Fibroblast of lung (primary cell): Measurements from ENCODE around the gene ASTN2.

Experiments used
- EZH2 ChIP-seq: IDR thresholded peaks from 2 replicates; pipeline ENCODE4 v1.5.1; 2012; ENCODE audit warnings: low read length, control low read depth, mild to moderate bottlenecking; ENCODE audit errors: missing control alignments
- TF ChIP-seq, protein P1 (sequence below), 2 donors: IDR thresholded peaks in 1 of 2; conservative IDR thresholded peaks in 1 of 2; 1 replicate in 1 of 2; 2 replicates in 1 of 2; pipeline ENCODE4 v1.5.1; 2011 to 2012; ENCODE audit warnings: low read length in 2 of 2, control low read depth in 1 of 2, inconsistent platforms in 1 of 2, low read depth in 1 of 2, mild to moderate bottlenecking in 1 of 2

DNA sequence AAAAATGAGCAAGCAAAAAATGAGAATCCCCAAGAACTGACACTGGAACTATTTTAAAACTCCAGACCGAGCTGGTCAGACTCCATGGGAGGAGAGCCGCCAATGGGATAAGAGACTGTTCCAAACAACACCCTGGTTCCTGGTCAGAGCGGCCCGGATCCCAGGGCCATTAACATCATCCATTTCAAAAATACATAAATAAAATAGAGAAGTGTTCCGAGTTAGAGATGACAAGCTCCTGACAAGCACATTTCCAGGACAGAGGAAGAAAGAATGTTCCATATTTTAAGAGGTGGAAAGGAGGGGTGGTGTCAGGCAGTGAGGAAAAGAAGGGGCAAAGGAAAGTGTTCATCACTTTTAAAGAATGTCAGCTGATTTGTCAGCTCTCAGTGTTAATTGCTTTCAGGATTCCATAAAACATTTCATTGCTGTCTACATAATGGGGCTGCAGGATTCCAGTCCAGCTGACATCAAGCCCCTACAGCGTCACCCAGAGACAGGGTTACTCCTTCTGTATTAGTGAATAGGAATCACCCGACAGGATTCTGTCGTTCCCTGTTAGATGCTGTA lies 930.3 kb downstream of the ASTN2 start:
- TF ChIP-seq, protein P1, sequence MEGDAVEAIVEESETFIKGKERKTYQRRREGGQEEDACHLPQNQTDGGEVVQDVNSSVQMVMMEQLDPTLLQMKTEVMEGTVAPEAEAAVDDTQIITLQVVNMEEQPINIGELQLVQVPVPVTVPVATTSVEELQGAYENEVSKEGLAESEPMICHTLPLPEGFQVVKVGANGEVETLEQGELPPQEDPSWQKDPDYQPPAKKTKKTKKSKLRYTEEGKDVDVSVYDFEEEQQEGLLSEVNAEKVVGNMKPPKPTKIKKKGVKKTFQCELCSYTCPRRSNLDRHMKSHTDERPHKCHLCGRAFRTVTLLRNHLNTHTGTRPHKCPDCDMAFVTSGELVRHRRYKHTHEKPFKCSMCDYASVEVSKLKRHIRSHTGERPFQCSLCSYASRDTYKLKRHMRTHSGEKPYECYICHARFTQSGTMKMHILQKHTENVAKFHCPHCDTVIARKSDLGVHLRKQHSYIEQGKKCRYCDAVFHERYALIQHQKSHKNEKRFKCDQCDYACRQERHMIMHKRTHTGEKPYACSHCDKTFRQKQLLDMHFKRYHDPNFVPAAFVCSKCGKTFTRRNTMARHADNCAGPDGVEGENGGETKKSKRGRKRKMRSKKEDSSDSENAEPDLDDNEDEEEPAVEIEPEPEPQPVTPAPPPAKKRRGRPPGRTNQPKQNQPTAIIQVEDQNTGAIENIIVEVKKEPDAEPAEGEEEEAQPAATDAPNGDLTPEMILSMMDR (conservative IDR thresholded peaks at IDR 0.05 in 1 of 2, IDR thresholded peaks at IDR 0.05 in 1 of 2; ENCODE audit: low read depth in 1 of 2, low read length in 2 of 2), result no peak
- TF ChIP-seq EZH2, result no peak
